Brain microvascular endothelial cell (primary cell): ENCODE data around the gene TOP1.
A peak's percentile ranks its signal among the peaks of the same experiment; 100 is the strongest.

Experiments
- DNase-seq: peaks from one replicate; pipeline ENCODE4 v3.0.0-alpha.2; 2020
- H3K27ac ChIP-seq: fragments of 250-450 bp; sonication (Bioruptor Pico); 2 replicates; pipeline ENCODE4 v1.5.1; 2020; ENCODE audit warnings: mild to moderate bottlenecking, moderate library complexity
- H3K27me3 ChIP-seq: fragments of 250-450 bp; sonication (Bioruptor Pico); replicated peaks from 2 replicates; pipeline ENCODE4 v1.5.1; 2020; ENCODE audit warnings: mild to moderate bottlenecking
- H3K36me3 ChIP-seq: fragments of 250-450 bp; sonication (Bioruptor Pico); replicated peaks from 2 replicates; pipeline ENCODE4 v1.5.1; 2020; ENCODE audit warnings: mild to moderate bottlenecking
- H3K4me3 ChIP-seq: 2 replicates; pipeline ENCODE4 v1.5.1; 2011; ENCODE audit warnings: low read depth, mild to moderate bottlenecking, control low read depth, low read length, moderate library complexity
- CTCF ChIP-seq: IDR thresholded peaks from 2 replicates; pipeline ENCODE4 v1.5.1; 2011; ENCODE audit warnings: low read depth, mild to moderate bottlenecking, moderate library complexity, low read length, control low read depth, inconsistent platforms; ENCODE audit errors: missing control alignments
- in situ Hi-C: cut with HindIII; loops from 2 replicates; pipeline ENCODE4 v1.10.0; 2017; ENCODE audit warnings: low sequenced_read_pairs, low pct_ligation_motif_present

TOP1 gene

GRCh38 chr20:41087777-41088176, 59.2 kb downstream of the TOP1 start:
- DNase-seq: no peak
- Histone ChIP-seq H3K27me3 (no peaks in the 10 kb centered on the region), H3K36me3 (peaks cover 50% of the 10 kb centered on the region), H3K4me3 (no peak overlapping the region), H3K27ac (no peak overlapping the region)
- in situ Hi-C loops: loop anchor here (25.0 kb wide), 1 partner anchor 100 kb away; no protein-coding TSS in a partner anchor
- TF ChIP-seq CTCF: no peak

- Histone ChIP-seq H3K4me3 (no peak overlapping the region), H3K27ac (no peak overlapping the region), H3K27me3 (no peaks in the 10 kb centered on the region), H3K36me3 (peaks cover 55% of the 10 kb centered on the region)
- DNase-seq: no peak
- TF ChIP-seq CTCF: peak; percentile 16
- in situ Hi-C loops: loop anchor here (25.0 kb wide), 1 partner anchor 102 kb away; no protein-coding TSS in a partner anchor
Observed at GRCh38 chr20:41089555-41089954, 60.9 kb downstream of the TOP1 start.

- DNase-seq: no peak
- TF ChIP-seq CTCF: no peak
- Histone ChIP-seq H3K4me3 (no peak overlapping the region), H3K27ac (no peak overlapping the region), H3K27me3 (no peaks in the 10 kb centered on the region), H3K36me3 (peaks cover 54% of the 10 kb centered on the region)
- in situ Hi-C loops: loop anchor here (25.0 kb wide), 1 partner anchor 105 kb away; no protein-coding TSS in a partner anchor
Observed at GRCh38 chr20:41091927-41092326, 63.3 kb downstream of the TOP1 start.

GRCh38 chr20:41094353-41095055, 65.9 kb downstream of the TOP1 start:
- Histone ChIP-seq H3K36me3 (peaks cover 64% of the 10 kb centered on the region), H3K4me3 (no peak overlapping the region), H3K27ac (no peak overlapping the region), H3K27me3 (no peaks in the 10 kb centered on the region)
- in situ Hi-C loops: loop anchor here (25.0 kb wide), 1 partner anchor 107 kb away; no protein-coding TSS in a partner anchor
- no peak for DNase-seq
- no peak for TF ChIP-seq CTCF

GRCh38 chr20:41095110-41095969, 66.7 kb downstream of the TOP1 start:
- peaks cover 66% of the 10 kb centered on the region for H3K36me3 ChIP-seq
- no peak overlapping the region for H3K27ac ChIP-seq
- in situ Hi-C loops: loop anchor here (25.0 kb wide), 1 partner anchor 108 kb away; no protein-coding TSS in a partner anchor
- DNase-seq: peak; percentile 55
- TF ChIP-seq CTCF: peak; percentile 87
- H3K27me3 ChIP-seq: no peaks in the 10 kb centered on the region
- no peak overlapping the region for H3K4me3 ChIP-seq
